ENCODE measurements around the gene GET4.

- no peak for TF ChIP-seq CTCF (IDR thresholded peaks at IDR 0.05 in 4 of 5, conservative IDR thresholded peaks at IDR 0.05 in 1 of 5)
- TF ChIP-seq POLR2A (IDR thresholded peaks at IDR 0.05) = no peak
Observed at GRCh38 chr7:835485-836401, 40.6 kb upstream of the GET4 start.
